Epithelial cell of prostate (primary cell): Measurements from ENCODE around the gene GALNT9.
"Not testable (repeated sequence)": the region's sequence is repeated elsewhere in the genome, so short reads cannot be mapped to it uniquely, and the experiment has no call there.

Experiments
- DNase-seq: peaks from one replicate; pipeline ENCODE4 v3.0.0-alpha.2; 2011; ENCODE audit warnings: low read depth, low spot score
- H3K27ac ChIP-seq: fragments of 450-650 bp; 2 replicates; pipeline ENCODE4 v1.5.1; 2017; ENCODE audit warnings: mild to moderate bottlenecking

The GALNT9 gene

DNA sequence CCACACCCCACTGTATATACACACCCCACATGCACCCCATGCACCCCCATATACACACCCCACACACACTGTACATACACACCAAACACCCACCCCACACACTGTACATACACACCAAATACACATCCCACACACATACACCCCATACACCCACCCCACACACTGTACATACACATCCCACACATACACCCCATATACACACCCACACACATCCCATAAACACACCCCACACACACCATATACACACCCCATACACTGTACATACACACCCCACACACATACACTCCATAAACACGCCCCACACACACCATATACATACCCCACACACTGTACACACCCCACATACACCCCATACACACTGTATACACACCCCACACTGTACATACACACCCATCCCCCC, 102.8 kb downstream of the GALNT9 start:
- H3K27ac ChIP-seq: no peak overlapping the region
- DNase-seq: no peak

DNA sequence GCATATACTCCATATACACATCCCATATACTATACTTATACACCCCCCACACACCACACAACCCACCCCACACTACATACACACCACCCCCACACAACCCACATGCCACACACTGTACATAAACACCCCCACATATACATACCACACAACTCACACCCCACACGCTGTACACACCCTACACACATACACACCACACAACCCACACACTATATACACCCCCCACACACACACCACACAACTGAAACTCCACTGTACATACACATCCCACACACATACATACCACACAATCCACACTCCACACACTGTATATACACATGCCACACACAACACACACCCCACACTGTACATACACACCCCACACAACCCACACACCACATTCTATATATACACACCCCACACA, 104.2 kb downstream of the GALNT9 start:
- DNase-seq: no peak
- no peak overlapping the region for H3K27ac ChIP-seq

DNA sequence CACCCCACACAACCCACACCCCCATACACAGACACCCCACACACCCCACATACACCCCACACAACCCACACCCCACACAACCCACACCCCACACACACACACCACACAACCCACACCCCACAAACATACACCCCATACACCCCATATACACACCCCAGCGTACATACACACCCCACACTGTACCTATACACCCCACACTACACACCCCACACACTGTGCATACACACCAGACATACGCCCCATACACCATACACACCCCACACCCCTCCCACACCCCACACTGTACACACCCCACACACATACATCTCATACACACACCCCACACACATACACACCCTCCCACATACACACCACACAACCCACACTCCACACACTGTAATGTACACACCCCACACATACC, 104.9 kb downstream of the GALNT9 start:
- H3K27ac ChIP-seq: no peak overlapping the region
- DNase-seq: no peak

DNA sequence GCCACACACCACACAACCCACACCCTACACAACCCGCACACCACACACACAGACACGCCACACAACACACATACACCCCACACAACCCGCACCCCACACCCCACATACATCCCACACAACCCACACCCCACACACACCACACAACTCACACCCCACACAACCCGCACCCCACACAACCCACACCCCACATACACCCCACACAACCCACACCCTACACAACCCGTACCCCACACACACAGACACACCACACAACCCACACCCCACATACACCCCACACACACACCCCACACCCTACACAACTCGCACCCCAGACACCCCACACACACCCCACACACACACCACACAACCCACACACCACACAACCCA, 106.6 kb downstream of the GALNT9 start:
- no peak for DNase-seq
- no peak overlapping the region for H3K27ac ChIP-seq

DNA sequence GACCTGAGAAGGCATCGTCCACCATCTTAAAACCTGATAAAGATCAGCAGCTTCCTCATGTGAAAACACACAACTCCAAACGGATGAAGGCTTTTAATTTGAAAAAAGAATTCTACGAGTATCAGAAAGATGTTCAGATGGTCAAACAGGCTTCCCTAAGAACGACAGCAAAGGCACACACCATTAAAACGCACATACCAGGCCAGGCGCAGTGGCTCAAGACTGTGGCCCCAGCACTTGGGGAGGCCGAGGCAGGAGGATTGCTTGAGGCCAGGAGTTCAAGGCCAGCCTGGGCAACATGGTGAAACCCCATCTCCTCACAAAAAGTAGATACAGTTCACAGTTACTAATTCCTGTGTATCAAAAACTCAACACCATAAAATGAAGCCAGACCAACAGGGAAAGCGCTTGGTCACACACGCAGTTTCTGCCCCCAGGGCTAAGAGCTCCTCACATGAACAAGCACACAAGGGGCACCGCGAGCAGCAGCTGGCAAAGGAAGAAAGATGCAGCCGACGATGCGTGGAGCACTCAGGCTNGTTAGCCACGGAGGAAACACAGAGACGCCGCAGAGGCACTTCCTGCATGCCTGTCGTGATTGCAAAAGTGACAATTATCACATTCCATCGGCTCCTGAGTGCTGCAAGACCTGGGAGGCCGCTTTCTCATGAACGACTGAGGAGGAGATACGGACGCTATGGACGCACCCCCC, 107.1 kb downstream of the GALNT9 start:
- H3K27ac ChIP-seq: no peak overlapping the region
- DNase-seq: no peak

DNA sequence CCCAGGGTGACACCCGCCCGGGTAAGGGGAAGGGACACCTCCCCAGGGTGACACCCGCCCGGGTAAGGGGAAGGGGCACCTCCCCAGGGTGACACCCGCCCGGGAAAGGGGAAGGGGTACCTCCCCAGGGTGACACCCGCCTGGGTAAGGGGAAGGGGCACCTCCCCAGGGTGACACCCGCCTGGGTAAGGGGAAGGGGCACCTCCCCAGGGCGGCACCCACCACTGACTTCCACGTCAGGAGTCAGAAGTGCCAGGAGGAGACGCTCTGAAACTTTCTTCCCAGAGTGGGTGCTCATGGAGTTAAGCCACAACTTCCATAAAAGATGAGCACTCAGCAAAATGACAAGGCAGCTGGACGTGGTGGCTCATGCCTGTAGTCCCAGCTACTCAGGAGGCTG, 109.6 kb downstream of the GALNT9 start:
- not testable (repeated sequence) for H3K27ac ChIP-seq, DNase-seq

DNA sequence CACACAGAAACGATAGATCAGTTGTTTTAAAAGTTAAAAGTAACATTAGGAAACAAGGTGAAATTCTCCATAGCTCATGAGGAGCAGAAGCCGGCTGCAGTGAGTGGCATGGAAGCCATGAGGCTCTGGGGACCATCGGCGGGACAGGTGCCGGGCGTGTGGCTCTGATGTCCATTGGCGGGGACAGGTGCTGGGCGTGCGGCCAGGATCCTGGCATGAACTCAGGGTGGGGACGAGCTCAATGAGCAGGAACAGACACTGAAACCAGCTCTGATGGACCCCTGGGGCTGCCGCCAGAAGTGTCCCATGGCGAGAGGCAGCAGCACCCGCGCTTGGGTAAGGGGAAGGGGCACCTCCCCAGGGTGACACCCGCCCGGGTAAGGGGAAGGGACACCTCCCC, 110.1 kb downstream of the GALNT9 start:
- DNase-seq: no peak

DNA sequence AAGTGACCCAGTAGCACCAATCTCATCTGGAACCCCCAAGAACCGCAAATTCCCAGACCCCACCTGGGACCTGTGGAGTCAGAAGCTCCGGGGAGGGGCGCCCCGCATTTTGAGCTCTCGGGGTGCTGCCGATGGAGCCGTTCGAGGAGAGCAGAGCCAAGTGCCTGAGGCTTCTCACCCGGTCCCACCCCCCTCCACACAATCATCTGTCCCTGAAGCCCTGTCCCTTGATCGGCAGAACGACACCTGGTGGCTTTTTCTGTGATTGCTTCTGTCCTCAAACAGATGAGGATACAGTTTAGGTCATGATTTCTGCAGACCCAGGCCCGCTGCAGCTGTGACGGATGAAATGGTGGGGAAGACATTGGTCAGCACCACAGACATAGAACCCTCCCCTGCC, 110.5 kb downstream of the GALNT9 start:
- no peak for DNase-seq
- H3K27ac ChIP-seq: no peak overlapping the region

More for the DNA sequence above, 110.1 kb downstream of the GALNT9 start:
- H3K27ac ChIP-seq: no peak overlapping the region

DNA sequence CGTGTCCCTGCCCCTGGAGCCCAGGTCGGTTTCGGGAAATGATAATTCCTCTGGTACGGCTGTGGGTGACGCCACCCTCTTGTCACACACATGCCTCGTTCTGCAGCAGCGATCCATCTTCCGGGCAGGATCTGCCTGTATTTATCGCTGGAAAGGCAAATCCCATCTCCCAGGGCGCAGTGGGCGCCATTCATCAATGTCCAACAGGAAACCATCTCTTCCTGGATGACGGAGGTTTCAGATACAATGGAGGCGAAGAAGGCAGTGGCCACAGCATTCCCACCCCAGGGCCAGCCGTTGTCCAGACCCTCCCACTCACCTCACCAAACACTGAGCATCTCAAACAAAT, 110.9 kb downstream of the GALNT9 start:
- H3K27ac ChIP-seq: no peak overlapping the region
- DNase-seq: no peak

DNA sequence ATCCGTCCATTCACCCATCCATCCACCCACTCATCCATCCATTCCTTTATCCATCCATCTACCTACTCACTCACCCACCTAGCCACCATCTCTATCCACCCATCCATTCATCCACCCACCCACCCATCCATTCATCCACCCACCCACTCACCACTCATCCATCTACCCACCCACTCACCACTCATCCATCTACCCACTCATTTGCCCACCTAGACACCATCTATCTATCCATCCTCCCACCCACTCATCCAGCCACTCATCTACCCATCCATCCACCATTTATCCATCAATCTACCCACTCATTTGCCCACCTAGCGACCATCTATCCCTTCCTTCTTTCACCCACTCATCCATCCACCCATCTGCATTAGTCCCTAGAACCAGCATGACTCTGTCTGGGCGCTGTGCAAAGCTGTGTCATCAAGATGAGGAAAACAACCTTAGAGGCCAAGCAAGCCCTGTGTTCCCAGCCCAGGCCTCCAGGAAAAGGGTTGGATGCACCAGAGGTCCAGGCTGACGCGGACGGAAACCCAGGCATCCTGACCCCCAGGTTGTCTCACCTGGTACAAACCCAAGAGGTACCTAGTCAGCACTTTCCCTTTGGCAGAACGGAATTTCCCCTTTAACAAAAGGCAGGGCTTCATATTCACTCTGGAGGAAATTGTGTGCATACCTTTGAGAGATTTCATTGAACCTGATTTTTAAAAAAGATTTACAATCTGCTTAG, 111.4 kb downstream of the GALNT9 start:
- no peak for DNase-seq
- no peak overlapping the region for H3K27ac ChIP-seq

DNA sequence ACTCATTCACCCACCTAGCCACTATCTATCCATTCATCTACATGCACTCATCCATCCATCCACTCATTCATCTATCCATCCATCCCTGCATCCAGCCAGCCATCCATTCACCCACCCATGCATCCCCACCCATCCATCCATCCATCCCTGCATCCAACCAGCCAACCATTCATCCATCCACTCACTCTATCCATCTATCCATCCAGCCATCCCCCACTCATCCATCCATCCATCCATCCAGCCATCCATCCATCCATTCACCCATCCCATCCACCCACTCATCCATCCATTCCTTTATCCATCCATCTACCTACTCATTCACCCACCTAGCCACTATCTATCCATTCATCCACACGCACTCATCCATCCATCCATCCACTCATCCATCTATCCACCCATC, 112.0 kb downstream of the GALNT9 start:
- H3K27ac ChIP-seq: no peak overlapping the region
- no peak for DNase-seq

DNA sequence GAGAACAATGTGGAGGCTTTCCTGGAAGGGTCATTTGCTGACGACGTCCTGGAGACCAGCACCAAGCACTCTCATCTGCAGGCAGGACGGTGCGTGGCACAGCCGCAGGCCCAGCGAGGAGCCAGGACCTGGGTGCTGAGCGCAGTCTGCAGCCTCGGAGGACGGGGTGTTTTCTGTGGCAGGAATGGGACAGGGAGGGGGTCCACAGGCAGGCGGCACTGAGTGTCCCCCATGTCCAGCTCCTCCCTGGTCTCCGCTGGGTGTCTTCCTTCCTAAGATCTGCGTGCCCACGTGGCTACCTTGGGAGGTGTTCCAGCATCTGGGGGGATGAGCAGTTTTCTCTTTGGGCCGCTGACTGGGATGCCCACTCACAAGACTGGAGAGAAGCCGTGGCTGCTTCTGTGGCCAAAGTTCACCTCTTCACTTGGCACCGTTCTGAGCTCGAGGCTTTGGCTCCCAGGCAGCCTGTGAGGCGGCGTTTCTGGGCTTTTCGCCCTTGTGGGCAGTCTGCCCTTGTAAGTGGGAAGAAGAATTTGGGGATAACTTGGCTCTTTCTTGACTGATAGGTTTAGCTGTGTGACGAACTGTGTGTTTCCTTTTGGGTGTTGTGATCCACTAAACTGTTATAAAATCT, 112.9 kb downstream of the GALNT9 start:
- DNase-seq: no peak
- no peak overlapping the region for H3K27ac ChIP-seq

DNA sequence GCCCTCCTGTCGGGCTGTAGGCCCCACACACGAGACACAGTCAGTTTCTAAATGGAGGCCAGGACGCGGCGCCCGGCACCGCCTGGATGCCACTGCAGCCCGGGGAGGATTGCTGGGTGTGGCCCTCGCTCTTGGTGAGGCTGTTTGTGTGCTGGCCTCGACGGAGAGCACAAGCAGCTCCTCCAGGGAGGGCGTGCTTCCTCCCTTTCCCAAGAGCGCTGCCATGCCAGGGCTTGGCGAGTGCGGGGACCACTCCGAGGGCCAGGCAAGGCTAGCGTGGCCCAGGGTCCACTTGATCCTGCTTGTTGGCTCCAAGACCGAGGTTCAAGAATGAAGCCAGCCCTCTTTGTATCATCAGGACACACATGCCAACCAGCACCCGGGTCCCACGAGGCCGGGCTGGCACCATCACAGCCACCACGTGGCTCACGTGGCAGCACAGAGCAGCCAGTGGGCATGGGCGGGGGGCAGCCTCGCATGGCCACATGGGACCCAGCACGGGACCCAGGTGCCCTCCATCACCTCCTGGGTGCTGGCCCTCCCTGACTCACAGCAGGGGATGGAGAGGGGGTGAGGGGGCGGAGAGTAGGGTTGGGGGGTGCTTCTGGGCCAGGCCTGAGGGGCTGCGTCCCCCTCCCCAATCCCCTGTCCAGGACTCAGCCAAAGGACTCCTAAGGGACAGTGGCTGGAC, 113.9 kb downstream of the GALNT9 start:
- no peak for DNase-seq
- no peak overlapping the region for H3K27ac ChIP-seq

DNA sequence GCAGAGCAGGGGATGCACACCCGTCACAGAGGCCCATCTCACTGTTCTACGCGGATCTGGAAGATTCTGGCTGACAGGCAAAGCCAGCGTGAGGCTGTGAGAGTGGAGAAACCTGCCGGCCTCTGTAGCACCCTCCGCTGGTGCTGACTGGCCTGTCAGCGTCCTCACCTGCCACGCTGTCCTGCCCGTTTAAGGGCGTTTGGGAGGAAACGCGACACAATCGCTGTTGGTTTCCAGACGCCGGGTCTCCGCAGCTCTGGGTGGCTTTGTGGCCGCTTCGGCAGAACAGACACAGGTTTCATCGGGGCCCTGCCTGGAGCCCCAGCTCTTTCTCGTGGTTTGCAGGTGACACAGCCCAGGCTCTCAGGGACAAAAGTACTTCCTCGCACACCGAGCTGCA, 114.5 kb downstream of the GALNT9 start:
- H3K27ac ChIP-seq: no peak overlapping the region
- no peak for DNase-seq

DNA sequence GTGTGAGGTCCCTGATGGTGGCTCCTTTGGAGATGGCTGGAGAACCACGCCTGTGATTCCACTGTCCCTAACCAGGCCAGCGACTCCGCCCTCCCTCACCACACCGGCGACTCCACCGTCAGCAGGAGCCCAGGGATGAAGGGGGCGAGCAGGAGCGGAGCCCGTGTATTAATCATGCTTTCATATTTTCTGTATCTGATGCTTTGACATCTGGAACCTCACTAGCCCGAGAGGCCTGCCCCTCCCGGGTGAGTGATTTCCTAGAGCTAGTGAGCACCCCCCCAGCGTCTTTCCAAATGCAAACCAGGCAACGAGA, 115.3 kb downstream of the GALNT9 start:
- no peak for DNase-seq

DNA sequence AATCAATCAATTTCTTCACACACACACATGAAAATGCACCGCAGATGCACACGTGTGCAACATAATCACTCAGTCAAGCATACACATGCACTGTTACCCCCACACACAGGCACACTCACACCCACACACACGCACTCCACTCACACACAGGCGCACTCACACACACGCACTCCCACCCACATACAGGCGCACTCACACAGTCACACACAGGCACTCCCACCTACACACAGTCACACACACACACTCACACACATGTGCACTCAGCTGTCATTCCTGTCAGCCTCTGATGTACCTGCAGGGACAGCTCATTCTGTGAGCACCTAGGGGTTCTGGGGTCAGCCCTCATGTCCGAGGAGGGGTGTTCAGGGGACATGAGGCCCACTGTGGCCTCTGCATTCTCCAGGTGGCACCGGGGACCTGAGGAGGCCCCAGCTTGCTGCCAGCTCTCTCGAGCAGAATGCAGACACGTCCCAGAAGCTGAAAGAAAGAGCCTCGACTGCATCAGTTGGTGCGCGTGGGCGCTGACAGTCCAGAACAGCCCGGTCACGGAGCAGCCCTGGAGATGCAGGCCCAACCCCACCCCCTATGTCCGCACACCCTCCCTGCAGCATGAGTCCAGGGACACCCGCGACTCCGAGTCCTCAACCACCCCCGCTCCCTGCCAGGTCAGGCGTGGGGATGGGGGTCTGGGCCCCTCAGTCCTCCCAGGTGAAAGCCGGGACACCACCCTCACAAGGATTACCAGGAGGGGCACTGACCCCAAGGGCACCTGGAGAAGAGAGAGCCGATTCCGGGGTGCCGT, 115.8 kb downstream of the GALNT9 start:
- no peak for DNase-seq
- H3K27ac ChIP-seq: no peak overlapping the region

More for the DNA sequence above, 115.3 kb downstream of the GALNT9 start:
- H3K27ac ChIP-seq: no peak overlapping the region

DNA sequence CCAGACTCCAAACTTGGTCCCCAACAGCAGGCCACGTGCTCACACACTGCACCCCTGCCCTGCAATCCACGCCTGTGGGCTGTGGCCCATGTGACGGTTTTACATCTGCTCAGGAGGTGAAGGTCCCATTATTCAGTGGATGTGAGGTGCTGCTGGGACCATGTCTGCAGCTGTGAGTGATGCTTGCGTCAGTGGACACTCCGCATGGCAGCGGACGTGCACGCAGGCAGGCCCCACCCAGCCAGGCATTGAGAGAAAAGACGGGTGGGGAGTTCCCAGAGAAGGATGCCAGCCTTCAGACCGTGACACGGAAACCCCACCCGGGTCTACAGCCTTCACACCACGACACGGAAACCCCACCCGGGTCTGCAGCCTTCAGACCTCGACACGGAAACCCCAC, 117.6 kb downstream of the GALNT9 start:
- no peak for DNase-seq
- no peak overlapping the region for H3K27ac ChIP-seq

DNA sequence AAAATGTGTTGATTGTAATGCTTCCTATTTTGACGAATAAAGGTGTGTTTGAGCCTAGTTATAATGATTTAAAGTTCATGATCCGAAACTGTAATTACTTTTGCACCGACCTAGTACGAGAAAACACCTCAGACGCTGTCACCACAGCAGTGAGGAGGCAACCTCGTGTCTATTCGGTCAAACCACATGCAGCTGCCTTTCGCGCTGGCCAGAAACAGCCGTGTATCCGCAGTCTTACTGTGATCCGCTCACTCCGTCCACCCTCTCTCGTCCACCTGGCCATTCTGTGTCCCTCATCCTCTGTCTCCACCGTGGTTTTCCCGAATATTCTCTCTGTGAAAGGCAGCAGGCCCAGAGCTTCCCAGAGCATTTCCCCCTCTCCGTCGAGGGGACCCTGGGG, 118.1 kb downstream of the GALNT9 start:
- no peak overlapping the region for H3K27ac ChIP-seq

DNA sequence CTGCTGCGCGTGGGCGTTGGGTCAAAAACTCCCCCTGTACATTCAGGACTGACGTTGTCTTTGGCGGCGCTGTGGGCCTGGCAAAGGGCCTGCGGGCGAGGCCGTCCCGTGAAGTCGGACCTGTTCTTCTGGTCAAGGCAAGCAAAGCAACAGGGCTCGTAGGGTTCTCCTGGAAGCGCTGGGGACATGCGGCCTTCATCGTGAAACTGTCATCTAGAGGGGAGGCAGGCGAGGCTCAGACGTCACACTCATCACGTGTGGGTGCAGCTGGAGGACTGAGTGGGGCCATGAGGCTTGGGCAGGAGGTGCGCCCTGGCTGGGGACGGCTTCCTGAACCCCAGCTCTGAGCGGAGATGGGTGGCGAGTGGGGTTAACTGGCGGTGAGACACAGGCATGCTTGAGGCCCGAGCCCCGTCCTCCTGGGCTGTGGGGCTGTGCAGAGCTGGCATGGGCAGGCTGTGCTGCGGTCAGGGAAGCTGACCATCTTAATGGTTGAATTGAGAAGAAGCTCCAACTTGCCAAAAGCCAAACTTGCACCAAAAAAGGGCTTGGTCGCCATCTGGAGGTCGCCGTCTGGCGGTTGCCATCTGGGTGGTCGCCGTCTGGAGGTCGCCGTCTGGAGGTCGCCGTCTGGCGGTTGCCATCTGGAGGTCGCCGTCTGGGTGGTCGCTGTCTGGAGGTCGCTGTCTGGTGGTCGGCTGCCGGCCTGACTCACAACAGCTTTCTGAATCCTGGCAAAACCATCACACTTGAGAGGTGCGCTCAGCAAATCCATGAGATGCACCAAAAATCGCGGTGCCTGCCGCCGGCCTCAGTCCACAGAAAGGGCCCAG, 119.0 kb downstream of the GALNT9 start:
- no peak for DNase-seq
- H3K27ac ChIP-seq: no peak overlapping the region

More for the DNA sequence above, 118.1 kb downstream of the GALNT9 start:
- no peak for DNase-seq
